OCI-LY1 (cell line): ENCODE results near the gene CDC42BPA.
A peak's percentile ranks its signal among the peaks of the same experiment; 100 is the strongest.

Experiments
- H2AFZ ChIP-seq: fragments of 200-600 bp; sonication (generic), shearing (Covaris generic); 2 replicates; pipeline ENCODE4 v1.6.0; 2014; ENCODE audit warnings: antibody characterized with exemption, mild to moderate bottlenecking, low read length
- H3F3A ChIP-seq: fragments of 200-600 bp; sonication (generic), shearing (Covaris generic); 2 replicates; pipeline ENCODE4 v1.6.0; 2014; ENCODE audit warnings: mild to moderate bottlenecking, antibody characterized with exemption, low read length, moderate library complexity; ENCODE audit not compliant: insufficient read depth
- H3K27ac ChIP-seq: fragments of 200-600 bp; sonication (generic); 2 replicates; pipeline ENCODE4 v1.5.1; 2014; ENCODE audit warnings: low read length, mixed run types, mild to moderate bottlenecking, low read depth; ENCODE audit not compliant: poor library complexity, severe bottlenecking
- H3K27me3 ChIP-seq: fragments of 200-600 bp; sonication (generic); 2 replicates; pipeline ENCODE4 v1.6.0; 2014; ENCODE audit warnings: antibody characterized with exemption, mild to moderate bottlenecking, low read length, moderate library complexity; ENCODE audit not compliant: insufficient read depth
- H3K36me3 ChIP-seq: fragments of 200-600 bp; sonication (generic); 2 replicates; pipeline ENCODE4 v1.6.1; 2014; ENCODE audit warnings: mild to moderate bottlenecking, antibody characterized with exemption, low read length, moderate library complexity, mixed read lengths; ENCODE audit not compliant: insufficient read depth
- H3K4me1 ChIP-seq: fragments of 200-600 bp; sonication (generic); 2 replicates; pipeline ENCODE4 v1.5.1; 2014; ENCODE audit warnings: mild to moderate bottlenecking, low read length, moderate library complexity; ENCODE audit not compliant: insufficient read depth, severe bottlenecking
- H3K4me2 ChIP-seq: fragments of 200-600 bp; sonication (generic), shearing (Covaris generic); 2 replicates; pipeline ENCODE4 v1.6.1; 2014; ENCODE audit warnings: low read length
- H3K4me3 ChIP-seq: fragments of 200-600 bp; sonication (generic); 2 replicates; pipeline ENCODE4 v1.5.1; 2014; ENCODE audit warnings: low read length, low read depth, mild to moderate bottlenecking, mixed read lengths; ENCODE audit not compliant: poor library complexity, severe bottlenecking
- H3K79me2 ChIP-seq: fragments of 200-600 bp; shearing (Covaris generic); 2 replicates; pipeline ENCODE4 v1.6.1; 2016; ENCODE audit warnings: mixed run types, low read length, mixed read lengths; ENCODE audit not compliant: insufficient read depth
- H3K9ac ChIP-seq: fragments of 200-600 bp; sonication (generic), shearing (Covaris generic); 2 replicates; pipeline ENCODE4 v1.6.1; 2014; ENCODE audit warnings: mild to moderate bottlenecking, low read length, mixed read lengths
- H3K9me2 ChIP-seq: fragments of 200-600 bp; sonication (generic), shearing (Covaris generic); 2 replicates; pipeline ENCODE4 v1.6.1; 2014; ENCODE audit warnings: low read depth, mild to moderate bottlenecking, low read length, mixed read lengths
- H3K9me3 ChIP-seq: fragments of 200-600 bp; shearing (Covaris generic); 2 replicates; pipeline ENCODE4 v1.6.1; 2014; ENCODE audit warnings: low read length, mixed read lengths
- H4K20me1 ChIP-seq: fragments of 200-600 bp; sonication (generic), shearing (Covaris generic); 2 replicates; pipeline ENCODE4 v1.6.0; 2016; ENCODE audit warnings: mild to moderate bottlenecking, low read length; ENCODE audit not compliant: insufficient read depth
- CTCF ChIP-seq: fragments of 200-600 bp; sonication (generic), shearing (Covaris generic); IDR thresholded peaks from 2 replicates; pipeline ENCODE4 v1.5.1; 2017; ENCODE audit warnings: mild to moderate bottlenecking, antibody characterized with exemption, low read length, moderate library complexity, mixed read lengths
- EZH2 ChIP-seq: fragments of 200-600 bp; sonication (generic), shearing (Covaris generic); IDR thresholded peaks from 2 replicates; pipeline ENCODE4 v1.8.0; 2017; ENCODE audit warnings: borderline replicate concordance, mixed run types, mild to moderate bottlenecking, antibody characterized with exemption, low read length, moderate library complexity, mixed read lengths

The CDC42BPA gene

GRCh38 chr1:226945106-226945857 is 373.0 kb downstream of the CDC42BPA start:
- H3K79me2 ChIP-seq = no peaks in the 10 kb centered on the region
- peak overlapping the region; percentile 44; the same call in 1 of the 2 replicates for H3K4me2 ChIP-seq
- peaks cover 36% of the 10 kb centered on the region for H3K4me1 ChIP-seq
- no peak overlapping the region for H3K4me3 ChIP-seq
- H3K9me2 ChIP-seq = no peaks in the 10 kb centered on the region
- no peaks in the 10 kb centered on the region for H3K27me3 ChIP-seq
- H3K36me3 ChIP-seq = no peaks in the 10 kb centered on the region
- no peak overlapping the region for H3K27ac ChIP-seq
- no peak overlapping the region for H2AFZ ChIP-seq
- H3K9ac ChIP-seq = no peak overlapping the region; the same call in 1 of the 2 replicates
- H3F3A ChIP-seq = no peaks in the 10 kb centered on the region
- no peaks in the 10 kb centered on the region for H3K9me3 ChIP-seq
- H4K20me1 ChIP-seq = no peaks in the 10 kb centered on the region
- TF ChIP-seq EZH2 = no peak
- TF ChIP-seq CTCF = no peak

GRCh38 chr1:226943927-226944326 is 374.4 kb downstream of the CDC42BPA start:
- no peaks in the 10 kb centered on the region for H3K9me2 ChIP-seq
- no peak overlapping the region for H3K4me3 ChIP-seq
- no peaks in the 10 kb centered on the region for H3F3A ChIP-seq
- H3K27me3 ChIP-seq = no peaks in the 10 kb centered on the region
- H4K20me1 ChIP-seq = no peaks in the 10 kb centered on the region
- no peak overlapping the region for H3K27ac ChIP-seq
- TF ChIP-seq EZH2 (no peak), CTCF (no peak)
- H3K79me2 ChIP-seq = no peaks in the 10 kb centered on the region
- no peak overlapping the region for H2AFZ ChIP-seq
- peaks cover 41% of the 10 kb centered on the region for H3K4me1 ChIP-seq
- H3K4me2 ChIP-seq = no peak overlapping the region
- no peak overlapping the region for H3K9ac ChIP-seq
- no peaks in the 10 kb centered on the region for H3K36me3 ChIP-seq
- no peaks in the 10 kb centered on the region for H3K9me3 ChIP-seq

DNA sequence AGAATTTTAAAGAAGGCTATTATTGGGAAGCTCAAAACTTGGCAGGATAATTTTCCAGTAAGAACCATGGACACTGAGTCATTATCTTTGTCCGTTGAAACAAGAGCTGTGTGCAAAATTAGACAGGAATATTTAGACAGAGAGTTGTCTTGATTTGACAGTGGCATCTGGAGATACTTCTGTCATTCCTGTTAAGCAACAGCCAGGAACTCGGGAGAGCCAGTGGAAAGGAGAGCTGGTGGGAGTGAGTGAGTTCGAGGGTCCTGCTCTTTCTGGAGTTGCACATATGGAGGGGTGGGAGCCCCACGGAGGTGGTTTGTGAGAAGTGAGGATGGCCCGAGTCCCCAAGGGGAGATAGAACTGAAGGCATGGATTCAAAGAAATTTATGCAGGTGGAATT is 375.1 kb downstream of the CDC42BPA start:
- Histone ChIP-seq H3K79me2 (no peaks in the 10 kb centered on the region), H3K4me3 (no peak overlapping the region), H3K27ac (no peak overlapping the region), H3K27me3 (no peaks in the 10 kb centered on the region), H3K9me2 (no peaks in the 10 kb centered on the region), H2AFZ (no peak overlapping the region), H3F3A (no peaks in the 10 kb centered on the region), H3K9ac (no peak overlapping the region), H3K4me1 (peaks cover 46% of the 10 kb centered on the region), H4K20me1 (no peaks in the 10 kb centered on the region), H3K9me3 (no peaks in the 10 kb centered on the region), H3K4me2 (no peak overlapping the region), H3K36me3 (no peaks in the 10 kb centered on the region)
- TF ChIP-seq EZH2 = no peak
- no peak for TF ChIP-seq CTCF
